ENCODE results near the gene D2HGDH. TPM values are rescaled to one million over a fixed set of nuclear protein-coding genes. Genes with fewer than 3 reads are reported as not detected.
"Not testable (repeated sequence)": the region's sequence is repeated elsewhere in the genome, so short reads cannot be mapped to it uniquely, and the experiment has no call there.

Gene D2HGDH
- total RNA-seq, 1 experiment from 2014 or later: 14.5 TPM

GRCh38 chr2:241768251-241768711, 33.9 kb downstream of the D2HGDH start:
- DNase-seq (ENCODE audit: low read depth): no peak

GRCh38 chr2:241768850-241769249, 34.4 kb downstream of the D2HGDH start:
- no peak for DNase-seq (ENCODE audit: low read depth)

GRCh38 chr2:241769819-241770184, 35.4 kb downstream of the D2HGDH start:
- no peak for DNase-seq (ENCODE audit: low read depth)

- no peak for DNase-seq (ENCODE audit: low read depth)
These were observed 35.9 kb downstream of the D2HGDH start for GRCh38 chr2:241770185-241770935.

- no peak for DNase-seq (ENCODE audit: low read depth)
These were observed 36.5 kb downstream of the D2HGDH start for GRCh38 chr2:241770936-241771285.

DNA sequence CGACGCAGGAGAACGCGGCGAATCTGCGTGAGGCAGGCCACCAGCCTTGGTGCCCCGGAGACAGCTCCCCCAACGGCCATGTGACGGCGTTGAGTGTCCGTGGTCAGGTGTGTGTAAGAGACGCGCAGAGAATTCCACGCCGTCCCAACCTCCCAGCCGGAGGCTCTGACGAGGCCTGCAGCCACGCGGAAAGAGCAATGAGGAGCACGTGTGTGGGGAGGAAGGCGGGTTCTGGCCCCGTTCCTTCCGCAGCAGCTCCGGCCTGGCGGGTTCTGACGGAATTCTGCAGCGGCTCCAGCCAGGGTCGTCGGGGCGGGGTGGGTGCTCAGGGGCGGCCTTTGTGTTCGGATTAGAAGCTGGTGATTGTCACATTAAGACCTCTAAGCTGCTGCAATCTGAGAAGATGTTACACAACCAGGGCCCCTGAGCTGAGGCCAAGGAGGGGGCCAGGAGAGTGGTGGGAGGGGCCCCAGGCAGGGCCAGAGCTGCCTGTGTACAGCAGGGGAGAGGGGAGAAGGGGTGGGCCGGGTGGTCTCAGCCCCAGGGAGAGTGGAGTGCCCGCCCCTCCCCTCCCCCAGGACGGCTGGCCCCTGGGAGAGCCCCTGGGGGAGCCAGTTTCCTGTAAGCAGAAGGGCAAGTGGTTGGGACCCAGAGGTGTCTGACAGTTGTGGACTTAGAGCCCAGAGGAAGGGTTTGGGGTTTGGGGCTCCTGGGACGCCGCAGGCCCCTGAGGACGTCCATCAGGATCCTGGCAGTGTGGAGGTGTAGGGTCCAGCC, 37.0 kb downstream of the D2HGDH start:
- DNase-seq (ENCODE audit: low read depth): no peak

DNA sequence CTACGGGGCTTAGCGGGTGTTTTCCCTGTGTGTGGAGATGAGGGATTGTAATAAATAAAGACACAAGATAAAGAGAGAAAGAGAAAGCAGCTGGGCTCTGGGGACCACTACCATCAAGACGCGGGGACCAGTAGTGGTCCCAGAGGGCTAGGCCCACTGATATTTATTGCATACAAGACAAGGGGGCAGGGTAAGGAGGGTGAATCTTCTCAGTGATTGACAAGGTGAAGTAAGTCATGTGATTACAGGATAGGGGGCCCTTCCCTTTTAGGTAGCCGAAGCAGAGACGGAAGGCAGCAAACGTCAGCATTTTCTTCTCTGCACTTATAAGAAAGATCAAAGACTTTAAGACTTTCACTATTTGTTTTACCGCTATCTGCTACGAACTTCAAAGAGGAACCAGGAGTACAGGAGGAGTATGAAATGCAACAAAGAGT, 37.7 kb downstream of the D2HGDH start:
- DNase-seq (ENCODE audit: low read depth): no peak

GRCh38 chr2:241773511-241774418, 39.3 kb downstream of the D2HGDH start:
- no peak for DNase-seq (ENCODE audit: low read depth)

GRCh38 chr2:241774419-241775222, 40.2 kb downstream of the D2HGDH start:
- peak; percentile 49 for DNase-seq (ENCODE audit: low read depth)

DNA sequence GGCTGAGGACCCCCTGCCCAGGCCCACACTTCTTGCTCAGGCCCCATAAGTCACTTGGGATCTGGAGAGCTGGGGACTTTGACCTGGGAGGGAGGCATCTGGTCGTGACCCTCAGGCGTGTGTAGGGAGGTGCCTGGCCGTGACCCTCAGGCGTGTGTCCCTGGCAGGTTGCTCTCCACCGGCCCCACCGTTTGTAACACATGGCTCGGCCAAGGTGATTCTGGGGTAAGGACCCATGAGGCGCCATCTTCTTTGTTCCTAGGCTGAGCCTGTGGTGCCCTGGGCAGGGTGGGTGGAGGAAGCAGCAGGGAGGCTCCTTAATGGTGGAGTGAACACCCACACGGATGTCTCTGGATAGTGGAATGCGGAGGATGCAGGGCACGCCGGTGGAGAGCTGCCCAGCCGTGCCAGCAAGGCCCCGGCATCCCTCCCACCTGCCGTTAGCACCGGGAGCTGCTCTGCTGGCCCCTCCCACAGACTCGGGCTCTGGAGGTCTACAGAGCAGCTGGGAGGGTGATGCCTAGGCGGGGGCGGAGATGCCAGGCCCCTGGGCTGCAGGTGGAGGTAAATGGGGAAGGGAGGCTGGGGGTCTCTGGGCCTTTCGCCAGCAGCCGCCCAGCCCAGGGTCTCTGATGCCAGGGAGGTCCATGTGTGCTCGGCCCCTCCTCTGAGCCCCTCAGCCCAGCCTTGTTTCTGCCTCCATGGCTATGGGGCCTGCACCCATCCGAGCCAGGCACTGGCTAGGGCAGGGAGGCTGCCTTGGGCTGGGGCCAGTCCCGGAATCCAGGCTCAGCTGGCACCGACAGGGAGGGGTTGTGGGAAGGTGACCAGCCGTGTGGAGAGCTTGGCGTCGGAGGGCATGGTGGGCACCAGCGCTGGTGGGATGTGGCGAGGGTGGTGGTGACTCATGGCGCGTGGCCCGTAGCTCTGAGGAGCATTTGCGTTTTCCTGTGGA, 41.1 kb downstream of the D2HGDH start:
- no peak for DNase-seq (ENCODE audit: low read depth)

DNA sequence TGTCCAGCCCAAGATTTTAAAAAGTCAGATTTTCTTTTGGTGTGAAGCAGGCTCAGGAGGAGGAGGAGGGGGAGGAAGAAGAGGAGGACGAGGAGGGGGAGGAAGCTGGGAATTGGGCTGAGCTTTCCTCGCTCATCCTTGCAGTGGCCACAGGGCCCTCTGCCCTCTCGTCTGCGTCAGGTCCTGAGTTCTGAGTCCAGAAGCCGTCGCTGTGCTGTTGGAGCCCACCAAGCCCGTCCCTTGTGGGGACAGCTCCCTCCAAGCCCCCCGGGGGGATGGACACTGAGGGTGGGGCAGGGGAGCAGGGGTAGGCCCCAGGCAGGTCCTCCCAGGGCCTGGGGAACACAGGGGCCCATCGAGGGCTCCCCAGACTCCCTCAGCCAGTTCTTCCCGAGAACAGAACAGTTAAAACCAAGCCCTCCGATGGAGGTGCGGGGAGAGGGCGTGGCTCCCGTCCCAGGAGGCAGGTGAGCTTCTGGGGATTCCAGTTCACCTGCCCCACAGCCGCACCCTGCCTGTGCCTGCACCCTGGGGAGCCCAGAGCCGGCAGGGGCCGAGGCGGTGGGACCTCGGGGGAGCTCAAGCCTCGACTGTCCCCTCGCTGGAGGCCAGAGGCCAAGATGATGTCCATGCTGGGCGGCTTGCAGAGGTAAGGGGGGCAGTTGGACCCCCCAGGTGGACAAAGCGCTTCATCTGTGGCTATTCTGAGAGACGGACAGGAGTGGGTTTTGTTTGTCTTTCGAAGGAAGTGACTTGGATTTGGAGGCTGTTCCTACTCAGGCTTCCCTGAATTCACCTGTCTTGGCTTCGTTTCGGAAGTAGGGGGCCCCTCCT, 42.1 kb downstream of the D2HGDH start, which contains the start of gene GAL3ST2:
GAL3ST2 (plus strand) TSS at position 487 of the 834 bp plus-strand sequence; CDS start at position 621, 134 bp downstream.
- DNase-seq (ENCODE audit: low read depth): no peak

- DNase-seq (ENCODE audit: low read depth): no peak
These were observed 42.8 kb downstream of the D2HGDH start for GRCh38 chr2:241777170-241777685.

DNA sequence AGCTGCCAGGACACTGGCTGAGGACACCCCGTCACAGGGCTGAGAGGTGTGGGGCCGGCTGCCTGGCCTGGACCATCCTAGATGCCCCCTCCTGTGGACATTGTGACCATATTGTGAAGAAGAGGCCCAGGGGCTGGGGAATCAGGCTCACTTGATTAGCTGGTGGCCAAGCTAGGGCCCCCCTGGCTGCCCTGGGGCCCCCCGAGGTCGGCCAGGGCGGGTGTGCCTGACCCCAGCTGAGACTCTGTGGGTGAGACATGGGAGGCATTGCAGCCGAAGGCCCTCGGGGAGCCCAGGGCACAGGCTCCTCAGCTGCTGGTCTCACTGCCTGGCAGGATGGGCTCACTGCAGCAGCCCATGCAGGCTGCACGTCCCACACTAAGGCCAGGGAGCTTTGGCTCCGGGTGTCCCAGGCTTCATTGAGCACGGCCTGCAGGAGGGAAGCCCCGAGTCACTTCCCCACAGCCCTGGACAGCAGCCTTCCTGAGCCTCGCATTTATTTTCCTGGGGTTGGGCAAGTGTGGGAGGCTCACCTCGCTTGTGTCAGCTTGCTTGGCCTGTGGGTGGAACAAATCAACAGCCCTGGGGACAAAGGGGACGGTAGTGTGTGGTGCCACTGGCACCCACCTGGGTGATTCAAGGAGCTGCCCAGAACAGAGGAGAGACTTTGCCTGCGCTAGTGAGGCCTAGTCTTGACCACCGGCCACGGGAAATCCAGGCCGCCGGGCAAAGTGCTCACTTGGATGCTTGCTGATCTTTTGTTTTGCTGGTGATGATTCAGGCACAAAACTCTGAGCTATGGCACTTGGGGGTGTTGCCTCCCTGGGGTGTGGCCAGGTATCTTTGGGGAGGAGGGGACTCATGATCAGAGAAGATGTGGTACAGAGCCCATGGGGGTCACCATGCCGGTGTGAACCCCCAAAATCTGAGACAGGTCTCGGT, 43.5 kb downstream of the D2HGDH start:
- no peak for DNase-seq (ENCODE audit: low read depth)

- no peak for DNase-seq (ENCODE audit: low read depth)
These were observed 46.6 kb downstream of the D2HGDH start for GRCh38 chr2:241780939-241781569.

GRCh38 chr2:241782053-241782452, 47.6 kb downstream of the D2HGDH start:
- not testable (repeated sequence) for DNase-seq (ENCODE audit: low read depth)

DNA sequence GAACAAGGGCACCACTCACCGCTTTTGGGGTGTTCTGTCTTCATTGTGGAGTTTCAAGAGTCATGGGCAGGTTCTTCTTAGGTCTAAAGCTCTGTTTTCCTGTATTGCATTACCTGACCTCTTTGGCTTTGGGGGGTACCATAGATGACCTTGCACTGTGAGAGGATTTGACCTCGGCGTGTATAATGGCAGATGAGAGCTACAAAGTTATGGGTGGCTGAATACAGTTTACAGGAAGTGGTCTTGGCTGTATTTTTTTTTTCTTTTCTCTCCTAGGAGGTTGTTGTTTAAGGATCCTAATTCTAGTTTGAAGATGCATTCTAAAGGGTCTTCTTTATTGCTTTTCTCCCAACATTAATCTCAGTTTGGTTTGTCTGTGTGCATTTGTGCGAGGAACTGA, 53.7 kb downstream of the D2HGDH start:
- DNase-seq (ENCODE audit: low read depth): no peak

DNA sequence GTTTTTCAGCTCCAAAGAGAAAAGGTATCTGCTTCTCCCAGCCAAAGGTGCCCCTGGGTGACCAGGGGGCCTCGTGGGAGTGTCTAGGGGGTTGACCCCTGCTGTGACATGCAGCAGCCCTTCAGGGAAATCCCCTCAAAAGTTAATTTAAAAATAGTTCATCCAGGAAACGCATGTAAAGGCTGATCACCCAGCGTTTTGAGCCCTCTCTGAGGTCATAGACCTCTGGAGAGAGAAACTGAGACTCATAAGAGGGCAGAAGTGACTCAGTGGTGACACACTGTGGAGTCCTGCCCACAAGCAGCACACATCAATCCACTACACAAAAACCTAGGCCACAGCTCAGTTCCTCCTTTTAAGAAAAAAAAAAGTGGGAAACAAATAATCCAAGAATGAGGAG, 54.1 kb downstream of the D2HGDH start:
- DNase-seq (ENCODE audit: low read depth): peak; percentile 64
